ENCODE data around the gene ANAPC1.
A peak's percentile ranks its signal among the peaks of the same experiment; 100 is the strongest.
"Not testable (repeated sequence)": the region's sequence is repeated elsewhere in the genome, so short reads cannot be mapped to it uniquely, and the experiment has no call there.

The ANAPC1 gene

GRCh38 chr2:111883661-111884591 lies at the start of gene ANAPC1:
Gene ANAPC1, minus strand, starts transcription at chr2:111884193. Its CDS starts 3,368 bp downstream, at chr2:111880825.
- peak; percentile 75 for DNase-seq

GRCh38 chr2:111932841-111933291 lies 48.9 kb upstream of the ANAPC1 start:
- no peak for DNase-seq

- peak; percentile 63 for DNase-seq
Measured at GRCh38 chr2:111930875-111931274, 46.9 kb upstream of the ANAPC1 start.

GRCh38 chr2:111930409-111930808 lies 46.4 kb upstream of the ANAPC1 start:
- no peak for DNase-seq

- DNase-seq: no peak
Measured at GRCh38 chr2:111927723-111928122, 43.7 kb upstream of the ANAPC1 start.

- no peak for DNase-seq
Measured at GRCh38 chr2:111924617-111925107, 40.7 kb upstream of the ANAPC1 start.

- peak; percentile 54 for DNase-seq
Measured at GRCh38 chr2:111923276-111923804, 39.3 kb upstream of the ANAPC1 start.

DNA sequence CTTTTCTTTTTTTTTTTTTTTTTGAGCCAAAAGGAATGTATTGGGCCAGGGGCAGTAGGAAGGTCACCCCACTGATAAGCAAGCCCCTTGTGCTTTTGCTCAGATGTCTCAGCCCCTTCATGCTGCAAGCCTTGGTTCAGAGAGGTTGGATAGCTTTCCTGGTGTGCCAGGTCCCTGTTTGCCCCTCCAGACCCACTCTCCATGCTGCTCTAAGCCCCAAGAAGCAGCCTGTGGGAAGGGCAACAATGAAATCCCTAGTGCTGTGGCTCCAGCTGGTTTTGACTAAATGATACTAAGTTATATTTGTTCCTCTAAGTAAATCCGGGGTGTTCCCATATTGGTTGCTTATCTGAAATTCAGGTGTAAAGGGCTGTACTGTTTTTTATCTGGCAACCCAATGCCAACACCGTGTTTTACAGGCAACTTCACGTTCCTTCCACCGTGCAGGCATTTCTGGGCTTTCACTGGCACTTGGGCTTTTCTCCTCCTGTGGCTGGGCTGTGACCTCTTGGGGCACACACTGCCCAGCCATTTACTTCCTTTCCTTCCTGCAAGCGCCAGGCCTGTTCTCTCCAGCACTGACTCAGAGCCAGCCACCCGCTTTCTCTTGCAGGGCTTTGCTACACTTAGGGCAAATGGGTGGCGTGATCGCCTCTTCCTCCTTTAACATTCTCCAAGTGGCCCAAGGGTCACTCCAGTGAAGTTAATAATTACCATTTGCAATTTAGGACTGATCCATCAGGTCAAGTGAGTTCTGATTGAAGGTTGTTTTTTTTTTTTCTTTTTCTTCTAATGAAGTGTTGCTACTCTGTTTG lies 36.0 kb upstream of the ANAPC1 start:
- DNase-seq: no peak

DNA sequence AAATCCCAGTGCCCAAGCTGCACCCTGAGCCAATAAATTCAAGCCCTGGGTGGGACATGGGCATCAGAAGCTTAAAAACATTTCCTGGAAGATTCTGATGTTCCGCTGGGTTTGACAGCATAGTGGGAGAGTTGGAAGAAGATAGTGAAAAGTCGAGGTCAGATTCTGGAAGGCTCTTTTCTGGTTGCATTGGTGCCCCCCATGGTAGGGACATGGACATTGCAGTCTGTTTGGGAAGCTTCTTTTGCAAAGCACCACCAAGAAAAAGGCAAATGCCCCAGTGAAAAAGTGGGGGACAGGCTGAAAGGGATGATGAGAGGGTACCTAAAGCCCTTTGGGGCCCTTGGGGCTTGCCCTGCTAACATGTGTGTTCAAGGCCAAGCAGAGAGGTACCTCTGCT lies 35.4 kb upstream of the ANAPC1 start:
- no peak for DNase-seq

GRCh38 chr2:111918383-111918806 lies 34.4 kb upstream of the ANAPC1 start:
- peak; percentile 97 for DNase-seq

- DNase-seq: no peak
Measured at GRCh38 chr2:111917106-111917505, 33.1 kb upstream of the ANAPC1 start.

DNA sequence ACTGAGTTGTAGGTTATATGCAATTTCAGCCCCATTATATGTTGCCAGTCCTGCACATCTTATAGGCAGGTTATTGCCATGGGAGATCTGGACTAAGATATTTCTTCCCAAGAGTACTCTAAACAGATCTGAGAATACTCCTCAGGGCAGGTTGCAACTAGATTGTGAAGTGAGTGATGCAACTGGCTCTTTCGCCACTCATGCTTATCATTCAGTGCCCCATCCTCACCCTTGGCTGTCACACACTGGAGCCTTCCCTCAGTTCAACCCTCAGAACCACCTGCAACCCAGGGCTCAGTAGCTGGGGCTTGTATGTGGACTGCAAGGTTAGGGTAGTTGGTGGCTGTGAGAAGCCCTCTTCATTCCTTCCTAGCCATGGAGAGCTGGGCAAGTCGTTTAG lies 28.6 kb upstream of the ANAPC1 start:
- no peak for DNase-seq

DNA sequence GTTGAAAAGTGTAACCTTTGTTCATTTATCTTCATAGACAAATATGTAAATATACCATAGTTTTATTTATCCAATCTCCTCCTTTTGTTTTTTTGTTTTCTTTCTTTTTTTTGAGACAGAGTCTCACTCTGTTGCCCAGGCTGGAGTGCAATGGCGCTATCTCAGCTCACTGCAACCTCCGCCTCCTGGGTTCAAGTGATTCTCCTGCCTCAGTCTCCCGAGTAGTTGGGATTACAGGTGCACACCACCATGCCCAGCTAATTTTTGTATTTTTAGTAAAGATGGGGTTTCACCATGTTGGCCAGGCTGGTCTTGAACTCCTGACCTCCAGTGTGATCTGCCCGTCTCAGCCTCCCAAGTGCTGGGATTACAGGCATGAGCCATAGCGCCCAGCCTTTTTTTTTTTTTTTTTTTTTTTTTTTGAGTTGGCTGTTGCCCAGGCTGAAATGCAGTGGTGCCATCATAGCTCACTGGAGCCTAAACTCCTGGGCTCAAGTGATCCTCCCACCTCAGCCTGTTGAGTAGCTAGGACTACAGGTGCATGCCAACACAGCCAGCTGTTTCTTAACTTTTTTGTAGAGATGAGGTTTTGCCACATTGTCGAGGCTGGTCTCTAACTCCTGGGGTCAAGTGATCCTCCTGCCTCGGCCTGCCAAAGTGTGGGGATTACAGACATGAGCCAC lies 27.4 kb upstream of the ANAPC1 start:
- not testable (repeated sequence) for DNase-seq

DNA sequence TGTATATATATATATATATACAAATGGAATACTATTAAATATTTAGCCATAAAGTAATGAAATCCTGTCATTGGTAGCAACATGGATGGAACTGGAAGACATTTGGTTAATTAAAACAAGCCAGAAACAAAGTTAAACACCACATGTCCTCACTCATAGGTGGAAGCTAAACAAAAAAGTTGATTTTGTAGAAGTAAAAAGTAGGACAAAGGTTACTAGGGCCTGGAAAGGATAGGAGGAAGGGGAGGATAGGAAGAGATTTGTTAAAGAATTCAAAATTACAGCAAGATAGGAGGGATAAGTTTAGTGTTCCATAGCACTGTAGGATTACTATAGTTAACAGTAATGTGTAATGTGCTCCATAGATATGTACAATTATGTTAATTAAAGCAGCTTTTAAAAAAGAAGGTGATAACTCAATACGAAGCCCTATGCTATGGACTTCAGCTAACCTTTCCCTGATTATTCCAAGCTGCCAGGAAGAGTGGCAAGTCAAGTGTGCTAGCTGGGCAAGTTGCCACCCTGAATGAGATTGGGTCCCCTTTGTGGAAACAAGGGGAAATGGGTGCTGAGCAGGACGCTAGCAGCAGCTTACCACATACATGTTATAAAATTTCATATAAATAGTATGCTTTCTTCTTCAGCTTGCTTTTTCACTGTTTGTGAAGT lies 26.8 kb upstream of the ANAPC1 start:
- DNase-seq: no peak

GRCh38 chr2:111909997-111910396 lies 26.0 kb upstream of the ANAPC1 start:
- DNase-seq: not testable (repeated sequence)

DNA sequence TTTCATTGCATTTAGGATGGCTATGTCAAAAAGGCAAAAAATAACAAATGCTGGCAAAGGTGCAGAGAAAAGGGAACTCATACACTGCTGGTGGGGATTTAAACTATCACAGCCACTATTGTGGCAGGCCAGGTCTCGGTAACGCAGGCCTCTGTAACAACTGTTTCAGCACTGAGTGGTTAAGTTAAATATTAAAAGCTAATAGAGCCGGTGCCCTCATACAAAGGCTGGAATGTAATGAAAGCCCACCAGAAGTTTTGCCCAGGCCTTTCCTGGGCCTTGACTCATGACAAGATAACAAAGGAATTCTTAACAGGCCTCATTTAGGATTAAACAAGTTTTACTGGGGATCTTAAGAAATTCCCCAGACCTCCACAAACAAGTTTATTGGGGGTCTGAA lies 25.1 kb upstream of the ANAPC1 start:
- DNase-seq: no peak

DNA sequence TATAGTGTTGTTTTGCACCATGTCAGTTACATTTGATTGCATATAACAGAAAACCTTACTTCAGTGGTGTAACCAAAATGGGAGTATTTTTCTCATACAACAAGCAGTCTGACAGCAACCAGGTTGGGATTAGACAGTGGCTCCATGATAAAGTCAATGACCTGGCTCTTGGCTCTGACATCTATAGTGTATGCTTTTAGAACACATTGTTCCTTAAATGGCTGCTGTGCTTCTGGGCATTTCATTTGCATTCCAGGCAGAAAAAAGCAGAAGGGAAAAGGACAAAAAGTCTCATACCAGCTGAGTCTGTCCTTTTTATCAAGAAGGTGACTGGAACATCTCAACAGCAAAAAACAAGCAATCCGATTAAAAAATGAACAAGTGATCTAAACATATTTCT lies 24.6 kb upstream of the ANAPC1 start:
- no peak for DNase-seq

DNA sequence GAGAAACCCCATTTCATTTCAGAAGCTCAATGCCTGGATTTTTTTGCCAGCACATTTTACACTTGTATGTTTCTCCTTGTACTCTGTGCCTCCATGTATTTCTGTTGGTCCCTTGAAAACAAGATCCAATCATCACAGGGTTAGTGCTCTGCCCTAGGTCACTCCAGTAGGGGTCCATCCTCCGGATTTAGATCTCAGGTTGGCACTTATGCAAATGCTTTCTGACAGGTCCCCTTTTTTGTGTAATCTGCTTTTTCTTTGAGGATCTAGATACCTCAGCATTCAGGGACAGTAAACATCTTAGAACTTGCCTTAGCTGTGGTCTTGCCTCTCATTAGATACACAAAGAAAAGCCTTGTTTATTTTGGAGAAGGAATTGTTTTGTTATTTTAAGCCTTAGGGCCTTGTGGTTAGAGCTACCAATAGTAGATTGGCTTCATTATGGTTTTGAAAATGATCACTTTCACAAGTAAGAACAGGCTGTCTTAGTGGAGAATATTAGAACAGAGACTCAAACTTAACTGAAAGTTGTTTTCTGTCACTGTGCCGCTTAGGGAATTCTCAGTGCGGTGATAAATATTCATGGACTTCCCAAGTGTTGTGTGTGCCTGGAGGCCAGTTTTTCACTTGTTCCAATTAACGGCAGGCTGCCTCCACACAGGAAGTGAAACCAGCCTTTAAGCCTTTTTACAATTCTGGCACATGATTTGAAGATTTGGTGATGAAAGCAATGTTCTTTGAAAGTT lies 22.2 kb upstream of the ANAPC1 start:
- no peak for DNase-seq

- DNase-seq: not testable (repeated sequence)
Measured at GRCh38 chr2:111905475-111905869, 21.5 kb upstream of the ANAPC1 start.

GRCh38 chr2:111904726-111905474 lies 20.9 kb upstream of the ANAPC1 start:
- DNase-seq: no peak

Measured in fibroblast of upper back skin (primary cell).